ENCODE data around the gene TSPAN33. TPM values are rescaled to one million over a fixed set of nuclear protein-coding genes. Genes with fewer than 3 reads are reported as not detected.
A peak's percentile ranks its signal among the peaks of the same experiment; 100 is the strongest.

TSPAN33 gene
- total RNA-seq, 1 donor from 2014 or later, result not detected

- DNase-seq, result peak; percentile 44
These were observed 7.4 kb upstream of the TSPAN33 start for GRCh38 chr7:129136887-129137642.

GRCh38 chr7:129143724-129144094 lies 798 bp upstream of the TSPAN33 start:
- no peak for DNase-seq

- no peak for DNase-seq
These were observed 544 bp downstream of the TSPAN33 start for GRCh38 chr7:129144834-129145668.

- no peak for DNase-seq
These were observed 1.9 kb downstream of the TSPAN33 start for GRCh38 chr7:129146237-129146979.

GRCh38 chr7:129147731-129148130 lies 3.2 kb downstream of the TSPAN33 start:
- DNase-seq, result no peak

GRCh38 chr7:129149511-129149910 lies 5.0 kb downstream of the TSPAN33 start:
- no peak for DNase-seq

GRCh38 chr7:129150199-129150996 lies 5.9 kb downstream of the TSPAN33 start:
- DNase-seq, result no peak

GRCh38 chr7:129157651-129158050 lies 13.1 kb downstream of the TSPAN33 start:
- DNase-seq, result no peak

GRCh38 chr7:129159539-129159938 lies 15.0 kb downstream of the TSPAN33 start:
- DNase-seq, result no peak

GRCh38 chr7:129160161-129160905 lies 15.8 kb downstream of the TSPAN33 start:
- DNase-seq, result no peak

GRCh38 chr7:129161524-129162225 lies 17.2 kb downstream of the TSPAN33 start:
- no peak for DNase-seq

- DNase-seq, result no peak
These were observed 18.2 kb downstream of the TSPAN33 start for GRCh38 chr7:129162732-129163131.

GRCh38 chr7:129163875-129164544 lies 19.5 kb downstream of the TSPAN33 start:
- peak; percentile 79 for DNase-seq

- DNase-seq, result no peak
These were observed 22.2 kb downstream of the TSPAN33 start for GRCh38 chr7:129166745-129167144.

- no peak for DNase-seq
These were observed 23.3 kb downstream of the TSPAN33 start for GRCh38 chr7:129167817-129168216.

- DNase-seq, result no peak
These were observed 23.9 kb downstream of the TSPAN33 start for GRCh38 chr7:129168231-129169021.

GRCh38 chr7:129169171-129169671 lies 24.7 kb downstream of the TSPAN33 start:
- peak; percentile 37 for DNase-seq

- no peak for DNase-seq
These were observed 25.4 kb downstream of the TSPAN33 start for GRCh38 chr7:129169686-129170440.

Measured in dermis blood vessel endothelial cell (primary cell).